Retina (tissue), 1 donor: Measurements from ENCODE around the gene TRIM71.

ENCODE experiments used
- DNase-seq: peaks from one replicate; pipeline ENCODE4 v3.0.0-alpha.2; 2016

TRIM71 gene

GRCh38 chr3:32869513-32870047 lies 51.8 kb downstream of the TRIM71 start:
- DNase-seq, result no peak

GRCh38 chr3:32870373-32871095 lies 52.7 kb downstream of the TRIM71 start:
- DNase-seq, result no peak

GRCh38 chr3:32871273-32871672 lies 53.5 kb downstream of the TRIM71 start:
- no peak for DNase-seq

- no peak for DNase-seq
Measured at GRCh38 chr3:32872487-32873382, 54.9 kb downstream of the TRIM71 start.

- DNase-seq, result no peak
Measured at GRCh38 chr3:32873531-32874130, 55.8 kb downstream of the TRIM71 start.

GRCh38 chr3:32876920-32877319 lies 59.1 kb downstream of the TRIM71 start:
- DNase-seq, result no peak

GRCh38 chr3:32877598-32877997 lies 59.8 kb downstream of the TRIM71 start:
- DNase-seq, result no peak

- DNase-seq, result no peak
Measured at GRCh38 chr3:32880225-32880624, 62.4 kb downstream of the TRIM71 start.

GRCh38 chr3:32881624-32882023 lies 63.8 kb downstream of the TRIM71 start:
- DNase-seq, result no peak

GRCh38 chr3:32882189-32882588 lies 64.4 kb downstream of the TRIM71 start:
- no peak for DNase-seq

- DNase-seq, result no peak
Measured at GRCh38 chr3:32882603-32883025, 64.8 kb downstream of the TRIM71 start.

GRCh38 chr3:32883817-32884216 lies 66.0 kb downstream of the TRIM71 start:
- DNase-seq, result no peak

GRCh38 chr3:32884591-32884990 lies 66.8 kb downstream of the TRIM71 start:
- no peak for DNase-seq

- no peak for DNase-seq
Measured at GRCh38 chr3:32885283-32885901, 67.6 kb downstream of the TRIM71 start.

- no peak for DNase-seq
Measured at GRCh38 chr3:32886296-32886695, 68.5 kb downstream of the TRIM71 start.

- DNase-seq, result no peak
Measured at GRCh38 chr3:32886911-32887310, 69.1 kb downstream of the TRIM71 start.

GRCh38 chr3:32888739-32889138 lies 70.9 kb downstream of the TRIM71 start:
- DNase-seq, result no peak

- DNase-seq, result no peak
Measured at GRCh38 chr3:32890420-32891276, 72.9 kb downstream of the TRIM71 start.

GRCh38 chr3:32891365-32891764 lies 73.6 kb downstream of the TRIM71 start:
- DNase-seq, result no peak

- no peak for DNase-seq
Measured at GRCh38 chr3:32892625-32893598, 75.1 kb downstream of the TRIM71 start.

GRCh38 chr3:32894977-32895376 lies 77.2 kb downstream of the TRIM71 start:
- no peak for DNase-seq
